H9 (cell line): ENCODE data around the gene LRP2. TPM values are rescaled to one million over a fixed set of nuclear protein-coding genes. Genes with fewer than 3 reads are reported as not detected.

ENCODE experiments used
- DNase-seq: peaks from one replicate; pipeline ENCODE4 v3.0.0-alpha.2; 2017
- H2AFZ ChIP-seq: one replicate; pipeline ENCODE4 v1.6.1; 2013; ENCODE audit warnings: mild to moderate bottlenecking, low read length, control low read depth, moderate library complexity
- H2AK5ac ChIP-seq: 2 replicates; pipeline ENCODE4 v1.6.1; 2013; ENCODE audit warnings: low read length, control low read depth, mixed read lengths; ENCODE audit not compliant: insufficient read length
- H2BK120ac ChIP-seq: one replicate; pipeline ENCODE4 v1.6.1; 2013; ENCODE audit warnings: low read depth, mild to moderate bottlenecking, low read length, control low read depth, inconsistent platforms; ENCODE audit not compliant: poor library complexity, severe bottlenecking
- H2BK12ac ChIP-seq: 2 replicates; pipeline ENCODE4 v1.6.1; 2013; ENCODE audit warnings: low read length, control low read depth, mixed read lengths, low read depth; ENCODE audit not compliant: insufficient read length
- H2BK15ac ChIP-seq: 2 replicates; pipeline ENCODE4 v1.6.1; 2013; ENCODE audit warnings: low read depth, low read length, control low read depth
- H2BK20ac ChIP-seq: one replicate; pipeline ENCODE4 v1.6.1; 2013; ENCODE audit warnings: low read depth, mild to moderate bottlenecking, low read length, control low read depth, inconsistent platforms; ENCODE audit not compliant: poor library complexity, severe bottlenecking
- H2BK5ac ChIP-seq: 2 replicates; pipeline ENCODE4 v1.6.1; 2013; ENCODE audit warnings: low read length, control low read depth, mixed read lengths; ENCODE audit not compliant: insufficient read length
- H3K14ac ChIP-seq: 2 replicates; pipeline ENCODE4 v1.6.1; 2013; ENCODE audit warnings: low read length, control low read depth; ENCODE audit not compliant: insufficient read depth
- H3K18ac ChIP-seq: 2 replicates; pipeline ENCODE4 v1.6.1; 2013; ENCODE audit warnings: low read depth, mild to moderate bottlenecking, mixed read lengths, low read length, control low read depth; ENCODE audit not compliant: insufficient read length
- H3K23ac ChIP-seq: 2 replicates; pipeline ENCODE4 v1.6.1; 2013; ENCODE audit warnings: low read length, control low read depth, mixed read lengths, low read depth; ENCODE audit not compliant: insufficient read length
- H3K23me2 ChIP-seq: 2 replicates; pipeline ENCODE4 v1.6.1; 2013; ENCODE audit warnings: low read depth, mild to moderate bottlenecking, mixed read lengths, low read length, control low read depth; ENCODE audit not compliant: insufficient read length, poor library complexity, severe bottlenecking
- H3K27ac ChIP-seq: 2 replicates; pipeline ENCODE4 v1.5.1; 2013; ENCODE audit warnings: low read length, control low read depth, mixed read lengths, low read depth; ENCODE audit not compliant: insufficient read length
- H3K27me3 ChIP-seq: 2 replicates; pipeline ENCODE4 v1.6.1; 2013; ENCODE audit warnings: low read length, control low read depth, inconsistent platforms; ENCODE audit not compliant: insufficient read depth
- H3K4ac ChIP-seq: 2 replicates; pipeline ENCODE4 v1.6.1; 2013; ENCODE audit warnings: low read depth, mild to moderate bottlenecking, control low read depth, inconsistent platforms, low read length, moderate library complexity
- H3K4me1 ChIP-seq: 2 replicates; pipeline ENCODE4 v1.6.1; 2013; ENCODE audit warnings: low read length, control low read depth, inconsistent platforms; ENCODE audit not compliant: insufficient read depth
- H3K4me2 ChIP-seq: 2 replicates; pipeline ENCODE4 v1.6.1; 2013; ENCODE audit warnings: low read length, control low read depth, mixed read lengths; ENCODE audit not compliant: insufficient read length, insufficient read depth
- H3K56ac ChIP-seq: 2 replicates; pipeline ENCODE4 v1.6.1; 2013; ENCODE audit warnings: low read depth, mild to moderate bottlenecking, mixed read lengths, low read length, control low read depth; ENCODE audit not compliant: insufficient read length
- H3K79me1 ChIP-seq: 2 replicates; pipeline ENCODE4 v1.6.1; 2013; ENCODE audit warnings: low read depth, mild to moderate bottlenecking, moderate library complexity, low read length, control low read depth, inconsistent platforms; ENCODE audit not compliant: insufficient read depth, poor library complexity, severe bottlenecking
- H3K79me2 ChIP-seq: 2 replicates; pipeline ENCODE4 v1.6.1; 2013; ENCODE audit warnings: low read length, control low read depth, inconsistent platforms; ENCODE audit not compliant: insufficient read depth
- H3K9ac ChIP-seq: 2 replicates; pipeline ENCODE4 v1.6.1; 2013; ENCODE audit warnings: low read length, control low read depth, mixed read lengths; ENCODE audit not compliant: insufficient read length; ENCODE audit errors: extremely low read depth
- H3K9me3 ChIP-seq: one replicate; pipeline ENCODE4 v1.6.1; 2013; ENCODE audit warnings: low read depth, low read length, inconsistent platforms; ENCODE audit not compliant: control insufficient read depth
- H3T11ph ChIP-seq: one replicate; pipeline ENCODE4 v1.6.1; 2013; ENCODE audit warnings: mild to moderate bottlenecking, low read length, control low read depth, inconsistent platforms
- H4K20me1 ChIP-seq: one replicate; pipeline ENCODE4 v1.6.1; 2013; ENCODE audit not compliant: control insufficient read depth, insufficient read length, insufficient read depth
- H4K5ac ChIP-seq: 2 replicates; pipeline ENCODE4 v1.6.1; 2013; ENCODE audit warnings: low read depth, mild to moderate bottlenecking, mixed read lengths, low read length, control low read depth; ENCODE audit not compliant: insufficient read length
- H4K8ac ChIP-seq: replicated peaks from 2 replicates; pipeline ENCODE4 v1.6.1; 2013; ENCODE audit warnings: low read length, control low read depth, mixed read lengths, low read depth; ENCODE audit not compliant: insufficient read length
- H4K91ac ChIP-seq: 2 replicates; pipeline ENCODE4 v1.6.1; 2013; ENCODE audit warnings: low read depth, mild to moderate bottlenecking, moderate library complexity, mixed read lengths, low read length, control low read depth; ENCODE audit not compliant: insufficient read length
- H3K27ac Mint-ChIP-seq, 3 experiments: 2 replicates in 2 of 3; 3 replicates in 1 of 3; pipeline ENCODE4 v1.8.0; 2020 to 2021; ENCODE audit warnings: mixed read lengths in 3 of 3, mild to moderate bottlenecking in 1 of 3, moderate library complexity in 1 of 3
- H3K27me3 Mint-ChIP-seq: 2 replicates; pipeline ENCODE4 v1.8.0; 2021; ENCODE audit warnings: low read depth, mild to moderate bottlenecking, moderate library complexity, mixed read lengths
- H3K36me3 Mint-ChIP-seq, 3 experiments: 2 replicates in 2 of 3; 3 replicates in 1 of 3; pipeline ENCODE4 v1.8.0; 2020 to 2021; ENCODE audit warnings: low read depth in 3 of 3, mixed read lengths in 3 of 3; ENCODE audit not compliant: insufficient read depth in 1 of 3
- H3K4me1 Mint-ChIP-seq, 2 experiments: 2 replicates each; pipeline ENCODE4 v1.8.0; 2020; ENCODE audit warnings: mixed read lengths in 2 of 2
- H3K4me3 Mint-ChIP-seq, 2 experiments: 2 replicates in 1 of 2; 3 replicates in 1 of 2; pipeline ENCODE4 v1.8.0; 2020 to 2021; ENCODE audit warnings: mild to moderate bottlenecking in 2 of 2, mixed read lengths in 2 of 2, moderate library complexity in 1 of 2
- H3K9me3 Mint-ChIP-seq, 2 experiments: 2 replicates in 1 of 2; 3 replicates in 1 of 2; pipeline ENCODE4 v1.8.0; 2020; ENCODE audit warnings: mild to moderate bottlenecking in 2 of 2, mixed read lengths in 2 of 2, moderate library complexity in 1 of 2
- WGBS: extraction: QIAGEN DNeasy Blood & Tissue Kit; methylation state at CpG from one replicate; pipeline ENCODE4 v1.1.7; 2013; ENCODE audit warnings: missing lambda C conversion rate, low lambda C conversion rate, mixed read lengths; ENCODE audit not compliant: insufficient read length; ENCODE audit errors: extremely low coverage; 5-methylcytosine and 5-hydroxymethylcytosine counted together
- total RNA-seq: library from RNA; stranded (reverse); gene quantifications from 2 replicates; pipeline ENCODE4 v1.2.1, GENCODE V29; 2021
- TF ChIP-seq, protein P1 (sequence below): fragments of 200-600 bp; sonication (generic); conservative IDR thresholded peaks from 3 replicates; pipeline ENCODE4 v1.8.0; 2021; ENCODE audit warnings: antibody characterized with exemption, mild to moderate bottlenecking

LRP2 gene
- total RNA-seq, 1 experiment from 2014 or later, result 1.4 TPM

DNA sequence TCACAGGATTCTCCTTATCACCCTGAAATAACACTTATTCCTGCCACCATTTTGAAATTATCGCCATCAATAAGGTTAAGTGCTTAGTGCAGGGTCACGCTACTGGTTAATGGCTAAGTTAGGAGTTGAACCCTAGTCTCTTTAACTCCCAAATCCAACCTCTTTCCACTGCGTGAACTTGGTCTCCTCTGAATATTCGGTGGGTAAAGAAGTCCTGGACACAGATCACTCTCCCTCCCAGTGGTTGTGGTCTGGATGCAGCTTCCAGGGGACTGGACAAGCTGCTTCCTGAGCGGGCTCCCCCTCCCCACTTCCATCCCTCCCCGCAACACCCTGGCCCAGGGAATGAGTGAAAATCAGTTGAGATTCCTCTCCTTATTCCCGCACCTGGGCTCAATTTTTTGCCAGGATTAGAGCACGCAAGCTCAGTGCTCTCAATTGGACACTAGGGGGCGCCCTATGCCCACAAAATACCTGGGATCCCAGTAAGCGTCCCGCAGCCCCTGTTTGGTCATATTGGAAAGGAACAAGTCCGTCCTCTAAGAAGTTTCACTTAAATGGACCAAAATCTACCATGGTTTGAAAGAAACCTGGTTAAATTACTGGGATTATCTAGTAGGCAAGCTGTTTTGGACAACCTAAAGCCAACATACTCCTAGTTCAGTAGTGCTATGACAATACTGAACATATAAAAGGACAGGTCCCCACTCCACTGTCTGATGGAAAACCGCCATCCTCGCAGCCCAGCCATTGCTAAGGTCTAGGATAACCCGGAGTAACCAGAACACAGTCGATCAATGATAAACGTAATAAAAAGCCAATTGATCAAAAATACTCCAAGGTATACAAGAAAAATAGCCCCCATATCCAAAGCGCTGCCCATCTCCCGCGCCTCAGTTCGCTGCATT, 252.6 kb downstream of the LRP2 start:
- Histone ChIP-seq H4K91ac (no peak overlapping the region), H4K20me1 (no peaks in the 10 kb centered on the region), H3K9me3 (no peaks in the 10 kb centered on the region), H2AK5ac (no peak overlapping the region), H4K8ac (no peak overlapping the region), H4K5ac (no peak overlapping the region), H3K27ac (no peak overlapping the region), H3K79me2 (no peaks in the 10 kb centered on the region), H2BK12ac (no peak overlapping the region), H3T11ph (no peak overlapping the region), H3K4ac (no peak overlapping the region), H3K9ac (no peak overlapping the region), H3K79me1 (no peaks in the 10 kb centered on the region), H2AFZ (no peak overlapping the region), H3K23ac (no peak overlapping the region), H2BK5ac (no peak overlapping the region), H3K18ac (no peak overlapping the region), H2BK20ac (no peak overlapping the region), H3K27me3 (no peaks in the 10 kb centered on the region), H3K4me2 (no peak overlapping the region), H3K14ac (no peak overlapping the region), H3K56ac (no peak overlapping the region), H2BK120ac (no peak overlapping the region), H2BK15ac (no peak overlapping the region), H3K23me2 (no peaks in the 10 kb centered on the region), H3K4me1 (0 out of 2 replicates have a peak, but pooled peaks cover 2% of the 10 kb centered on the region)
- H3K27me3 Mint-ChIP-seq, result peaks cover 11% of the 10 kb centered on the region
- H3K4me1 Mint-ChIP-seq, result peaks cover 11 to 13% of the 10 kb centered on the region in 2 experiments
- H3K9me3 Mint-ChIP-seq, result no peaks in the 10 kb centered on the region
- no peaks in the 10 kb centered on the region for H3K36me3 Mint-ChIP-seq
- TF ChIP-seq, protein P1, sequence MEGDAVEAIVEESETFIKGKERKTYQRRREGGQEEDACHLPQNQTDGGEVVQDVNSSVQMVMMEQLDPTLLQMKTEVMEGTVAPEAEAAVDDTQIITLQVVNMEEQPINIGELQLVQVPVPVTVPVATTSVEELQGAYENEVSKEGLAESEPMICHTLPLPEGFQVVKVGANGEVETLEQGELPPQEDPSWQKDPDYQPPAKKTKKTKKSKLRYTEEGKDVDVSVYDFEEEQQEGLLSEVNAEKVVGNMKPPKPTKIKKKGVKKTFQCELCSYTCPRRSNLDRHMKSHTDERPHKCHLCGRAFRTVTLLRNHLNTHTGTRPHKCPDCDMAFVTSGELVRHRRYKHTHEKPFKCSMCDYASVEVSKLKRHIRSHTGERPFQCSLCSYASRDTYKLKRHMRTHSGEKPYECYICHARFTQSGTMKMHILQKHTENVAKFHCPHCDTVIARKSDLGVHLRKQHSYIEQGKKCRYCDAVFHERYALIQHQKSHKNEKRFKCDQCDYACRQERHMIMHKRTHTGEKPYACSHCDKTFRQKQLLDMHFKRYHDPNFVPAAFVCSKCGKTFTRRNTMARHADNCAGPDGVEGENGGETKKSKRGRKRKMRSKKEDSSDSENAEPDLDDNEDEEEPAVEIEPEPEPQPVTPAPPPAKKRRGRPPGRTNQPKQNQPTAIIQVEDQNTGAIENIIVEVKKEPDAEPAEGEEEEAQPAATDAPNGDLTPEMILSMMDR, result peak; percentile 92
- DNase-seq, result peak; percentile 85
- no peak overlapping the region; a peak in 1 of 7 replicates for H3K27ac Mint-ChIP-seq
- no peak overlapping the region for H3K4me3 Mint-ChIP-seq
- no CpG with 5 or more reads among the region's 21 CpGs for WGBS
